ENCODE results near the gene ZDHHC24.

The ZDHHC24 gene

GRCh38 chr11:66569076-66569475 lies 23.2 kb upstream of the ZDHHC24 start:
- peak overlapping the region; percentile 5 for H2BK5ac ChIP-seq (ENCODE audit: low read length)
- peak overlapping the region; percentile 47 for H3K56ac ChIP-seq (ENCODE audit: low read length)
- H3K23ac ChIP-seq (ENCODE audit: low read length) = no peak overlapping the region
- no peaks in the 10 kb centered on the region for H3K36me3 ChIP-seq (ENCODE audit: control insufficient read depth, insufficient read depth, low read length)
- H3K9ac ChIP-seq (ENCODE audit: low read length) = no peak overlapping the region
- peaks cover 7% of the 10 kb centered on the region for H3K4me1 ChIP-seq (ENCODE audit: control insufficient read depth, low read depth, low read length)
- no peak overlapping the region for H2AK5ac ChIP-seq (ENCODE audit: low read length)
- H3K27me3 ChIP-seq (ENCODE audit: insufficient read depth, low read length, poor library complexity) = no peaks in the 10 kb centered on the region
- no peak overlapping the region for H3K4me3 ChIP-seq (ENCODE audit: low read length)
- no peaks in the 10 kb centered on the region for H3K79me1 ChIP-seq (ENCODE audit: low read length)
- no CpG with 5 or more reads among the region's 7 CpGs for WGBS (ENCODE audit: extremely low coverage, insufficient coverage, low lambda C conversion rate)
- H4K8ac ChIP-seq (ENCODE audit: low read depth, low read length) = no peak overlapping the region
- H4K5ac ChIP-seq (ENCODE audit: low read length) = no peak overlapping the region
- no peak for DNase-seq
- no peak overlapping the region for H2BK120ac ChIP-seq (ENCODE audit: low read depth, low read length)
- H3K27ac ChIP-seq (ENCODE audit: low read depth, low read length) = no peak overlapping the region
- H3K4ac ChIP-seq (ENCODE audit: low read depth, low read length) = no peak overlapping the region
- no peaks in the 10 kb centered on the region for H3K79me2 ChIP-seq (ENCODE audit: control insufficient read depth, insufficient read depth, low read length)
- no peak overlapping the region for H3K4me2 ChIP-seq (ENCODE audit: low read length)
- H2BK15ac ChIP-seq (replicated peaks; ENCODE audit: low read depth) = no peak overlapping the region
- no peak overlapping the region for H3K18ac ChIP-seq (ENCODE audit: low read length)

DNA sequence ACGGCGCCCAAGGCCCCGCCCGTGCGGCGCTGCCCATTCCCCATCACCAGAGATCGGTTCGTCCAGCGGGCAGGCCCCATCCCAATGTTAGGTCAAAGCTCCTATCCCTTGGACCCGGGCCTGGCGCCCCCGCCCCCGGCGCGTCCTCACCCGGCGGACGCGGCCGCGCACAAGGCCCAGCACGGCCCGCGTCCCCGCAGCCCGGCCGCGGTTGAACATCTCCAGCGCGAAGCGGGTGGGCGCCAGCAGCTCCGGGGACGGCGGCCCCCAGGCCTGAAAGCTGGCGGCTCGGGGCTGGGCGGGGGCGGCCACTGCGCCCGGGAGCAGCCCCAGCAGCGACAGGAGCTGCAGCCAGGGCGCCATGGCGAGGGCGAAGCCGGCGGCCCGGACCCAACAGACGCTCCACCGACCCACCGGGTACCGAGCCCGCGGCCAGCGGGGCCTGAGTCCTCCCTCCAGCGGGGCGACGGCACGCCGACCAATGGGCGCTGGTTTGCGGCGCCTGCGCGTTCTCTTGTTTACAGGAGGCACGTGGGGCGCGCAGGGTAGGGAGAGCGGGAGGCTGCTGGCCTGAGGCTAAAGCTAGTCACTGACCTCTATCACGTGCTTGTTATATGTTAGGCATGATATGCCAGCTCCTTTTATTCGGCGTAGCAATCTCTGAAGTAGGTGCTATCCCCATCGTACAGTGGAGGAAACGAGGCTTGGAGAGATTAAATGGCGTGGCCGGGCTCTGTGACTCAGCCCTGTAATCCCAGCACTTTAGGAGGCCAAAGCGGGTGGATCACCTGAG lies 22.5 kb upstream of the ZDHHC24 start, which contains the start of gene CTSF:
Gene CTSF (minus strand): TSS at position 483 of the 793 bp plus-strand sequence. CDS start 120 bp downstream, at position 363.
- Histone ChIP-seq H3K27me3 (ENCODE audit: insufficient read depth, low read length, poor library complexity) (no peaks in the 10 kb centered on the region), H3K36me3 (ENCODE audit: control insufficient read depth, insufficient read depth, low read length) (no peaks in the 10 kb centered on the region), H3K79me2 (ENCODE audit: control insufficient read depth, insufficient read depth, low read length) (no peaks in the 10 kb centered on the region), H3K4me2 (ENCODE audit: low read length) (no peak within 1 kb of the TSS), H3K79me1 (ENCODE audit: low read length) (no peaks in the 10 kb centered on the region), H3K4me3 (ENCODE audit: low read length) (no peak within 1 kb of the TSS), H3K4ac (ENCODE audit: low read depth, low read length) (no peak within 1 kb of the TSS), H3K27ac (ENCODE audit: low read depth, low read length) (no peak within 1 kb of the TSS), H2BK5ac (ENCODE audit: low read length) (peak within 1 kb of the TSS; percentile 5), H4K8ac (ENCODE audit: low read depth, low read length) (no peak within 1 kb of the TSS), H2BK15ac (replicated peaks; ENCODE audit: low read depth) (no peak within 1 kb of the TSS), H2AK5ac (ENCODE audit: low read length) (peak within 1 kb of the TSS; percentile 37), H3K4me1 (ENCODE audit: control insufficient read depth, low read depth, low read length) (peaks cover 7% of the 10 kb centered on the region), H3K56ac (ENCODE audit: low read length) (peak within 1 kb of the TSS; percentile 47), H3K9ac (ENCODE audit: low read length) (no peak within 1 kb of the TSS), H3K18ac (ENCODE audit: low read length) (no peak within 1 kb of the TSS), H3K23ac (ENCODE audit: low read length) (no peak within 1 kb of the TSS), H2BK120ac (ENCODE audit: low read depth, low read length) (no peak within 1 kb of the TSS), H4K5ac (ENCODE audit: low read length) (no peak within 1 kb of the TSS)
- no peak for DNase-seq
- WGBS (ENCODE audit: extremely low coverage, insufficient coverage, low lambda C conversion rate) = no CpG with 5 or more reads among the region's 77 CpGs

DNA sequence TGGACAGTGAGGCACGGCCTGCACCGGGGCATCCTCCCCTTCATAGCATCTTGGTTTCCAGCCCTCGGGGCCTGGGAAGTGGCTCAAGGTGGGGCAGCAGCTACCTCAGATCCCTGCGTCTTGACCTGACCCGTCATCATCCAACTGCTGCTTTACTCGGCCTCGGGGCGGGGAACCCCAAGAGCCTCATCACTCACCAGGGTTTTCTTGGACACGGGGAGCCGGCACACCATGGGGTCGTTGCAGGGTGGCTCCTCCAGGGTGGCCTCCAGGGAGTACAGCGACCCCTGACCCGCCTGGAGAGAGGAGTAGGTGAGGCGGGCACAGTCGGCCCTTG lies 21.9 kb upstream of the ZDHHC24 start:
- H3K23ac ChIP-seq (ENCODE audit: low read length) = no peak overlapping the region
- no peak overlapping the region for H4K8ac ChIP-seq (ENCODE audit: low read depth, low read length)
- H3K18ac ChIP-seq (ENCODE audit: low read length) = no peak overlapping the region
- no peak for DNase-seq
- H3K27ac ChIP-seq (ENCODE audit: low read depth, low read length) = no peak overlapping the region
- H3K79me1 ChIP-seq (ENCODE audit: low read length) = no peaks in the 10 kb centered on the region
- no peak overlapping the region for H2AK5ac ChIP-seq (ENCODE audit: low read length)
- no peak overlapping the region for H3K4ac ChIP-seq (ENCODE audit: low read depth, low read length)
- no peak overlapping the region for H2BK120ac ChIP-seq (ENCODE audit: low read depth, low read length)
- no peak overlapping the region for H3K4me3 ChIP-seq (ENCODE audit: low read length)
- H4K5ac ChIP-seq (ENCODE audit: low read length) = no peak overlapping the region
- H3K36me3 ChIP-seq (ENCODE audit: control insufficient read depth, insufficient read depth, low read length) = no peaks in the 10 kb centered on the region
- WGBS (ENCODE audit: extremely low coverage, insufficient coverage, low lambda C conversion rate) = no CpG with 5 or more reads among the region's 15 CpGs
- no peak overlapping the region for H3K9ac ChIP-seq (ENCODE audit: low read length)
- no peak overlapping the region for H2BK15ac ChIP-seq (replicated peaks; ENCODE audit: low read depth)
- H3K56ac ChIP-seq (ENCODE audit: low read length) = no peak overlapping the region
- H3K27me3 ChIP-seq (ENCODE audit: insufficient read depth, low read length, poor library complexity) = no peaks in the 10 kb centered on the region
- H3K4me2 ChIP-seq (ENCODE audit: low read length) = no peak overlapping the region
- H2BK5ac ChIP-seq (ENCODE audit: low read length) = no peak overlapping the region
- H3K79me2 ChIP-seq (ENCODE audit: control insufficient read depth, insufficient read depth, low read length) = no peaks in the 10 kb centered on the region
- peaks cover 7% of the 10 kb centered on the region for H3K4me1 ChIP-seq (ENCODE audit: control insufficient read depth, low read depth, low read length)

- DNase-seq = no peak
- H3K4me2 ChIP-seq (ENCODE audit: low read length) = no peak overlapping the region
- WGBS (ENCODE audit: extremely low coverage, insufficient coverage, low lambda C conversion rate) = no CpG with 5 or more reads among the region's 8 CpGs
- no peaks in the 10 kb centered on the region for H3K79me1 ChIP-seq (ENCODE audit: low read length)
- no peak overlapping the region for H3K27ac ChIP-seq (ENCODE audit: low read depth, low read length)
- H2BK15ac ChIP-seq (replicated peaks; ENCODE audit: low read depth) = no peak overlapping the region
- H3K23ac ChIP-seq (ENCODE audit: low read length) = no peak overlapping the region
- no peak overlapping the region for H2BK5ac ChIP-seq (ENCODE audit: low read length)
- H4K8ac ChIP-seq (ENCODE audit: low read depth, low read length) = no peak overlapping the region
- no peak overlapping the region for H2AK5ac ChIP-seq (ENCODE audit: low read length)
- no peaks in the 10 kb centered on the region for H3K36me3 ChIP-seq (ENCODE audit: control insufficient read depth, insufficient read depth, low read length)
- no peak overlapping the region for H4K5ac ChIP-seq (ENCODE audit: low read length)
- H3K4me3 ChIP-seq (ENCODE audit: low read length) = no peak overlapping the region
- no peak overlapping the region for H3K18ac ChIP-seq (ENCODE audit: low read length)
- no peak overlapping the region for H3K56ac ChIP-seq (ENCODE audit: low read length)
- H3K9ac ChIP-seq (ENCODE audit: low read length) = no peak overlapping the region
- H3K79me2 ChIP-seq (ENCODE audit: control insufficient read depth, insufficient read depth, low read length) = no peaks in the 10 kb centered on the region
- H3K4ac ChIP-seq (ENCODE audit: low read depth, low read length) = no peak overlapping the region
- no peak overlapping the region for H2BK120ac ChIP-seq (ENCODE audit: low read depth, low read length)
- peaks cover 7% of the 10 kb centered on the region for H3K4me1 ChIP-seq (ENCODE audit: control insufficient read depth, low read depth, low read length)
- no peaks in the 10 kb centered on the region for H3K27me3 ChIP-seq (ENCODE audit: insufficient read depth, low read length, poor library complexity)
These were observed 20.4 kb upstream of the ZDHHC24 start for GRCh38 chr11:66566221-66566620.

DNA sequence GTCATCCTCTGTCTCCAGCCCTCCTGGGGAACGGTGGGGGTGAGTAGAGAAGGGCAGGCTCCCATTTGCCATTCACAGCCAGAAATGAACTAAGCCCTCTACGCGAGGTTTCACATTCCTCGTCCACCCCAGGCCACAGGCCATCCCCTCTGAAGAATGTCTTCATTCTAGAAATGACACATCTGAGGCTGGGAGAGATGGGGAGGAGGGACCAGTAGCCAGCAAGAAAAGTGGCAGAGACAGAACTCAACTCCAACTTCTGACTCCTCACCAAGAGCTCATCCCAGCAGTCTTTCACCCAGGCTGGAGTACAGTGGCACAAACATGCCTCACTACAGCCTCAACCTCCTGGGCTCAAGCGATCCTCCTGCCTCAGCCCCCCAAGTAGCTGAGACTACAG lies 19.1 kb upstream of the ZDHHC24 start:
- H2AK5ac ChIP-seq (ENCODE audit: low read length) = no peak overlapping the region
- no peak for DNase-seq
- no peak overlapping the region for H3K56ac ChIP-seq (ENCODE audit: low read length)
- no CpG with 5 or more reads among the region's 5 CpGs for WGBS (ENCODE audit: extremely low coverage, insufficient coverage, low lambda C conversion rate)
- H3K27ac ChIP-seq (ENCODE audit: low read depth, low read length) = no peak overlapping the region
- H3K36me3 ChIP-seq (ENCODE audit: control insufficient read depth, insufficient read depth, low read length) = no peaks in the 10 kb centered on the region
- no peak overlapping the region for H4K5ac ChIP-seq (ENCODE audit: low read length)
- no peak overlapping the region for H3K4ac ChIP-seq (ENCODE audit: low read depth, low read length)
- H2BK120ac ChIP-seq (ENCODE audit: low read depth, low read length) = no peak overlapping the region
- no peaks in the 10 kb centered on the region for H3K79me2 ChIP-seq (ENCODE audit: control insufficient read depth, insufficient read depth, low read length)
- H2BK5ac ChIP-seq (ENCODE audit: low read length) = no peak overlapping the region
- H3K4me2 ChIP-seq (ENCODE audit: low read length) = no peak overlapping the region
- H3K18ac ChIP-seq (ENCODE audit: low read length) = no peak overlapping the region
- no peak overlapping the region for H3K4me3 ChIP-seq (ENCODE audit: low read length)
- H3K9ac ChIP-seq (ENCODE audit: low read length) = no peak overlapping the region
- H2BK15ac ChIP-seq (replicated peaks; ENCODE audit: low read depth) = no peak overlapping the region
- no peak overlapping the region for H4K8ac ChIP-seq (ENCODE audit: low read depth, low read length)
- no peak overlapping the region for H3K23ac ChIP-seq (ENCODE audit: low read length)
- no peaks in the 10 kb centered on the region for H3K4me1 ChIP-seq (ENCODE audit: control insufficient read depth, low read depth, low read length)
- H3K79me1 ChIP-seq (ENCODE audit: low read length) = no peaks in the 10 kb centered on the region
- H3K27me3 ChIP-seq (ENCODE audit: insufficient read depth, low read length, poor library complexity) = no peaks in the 10 kb centered on the region

DNA sequence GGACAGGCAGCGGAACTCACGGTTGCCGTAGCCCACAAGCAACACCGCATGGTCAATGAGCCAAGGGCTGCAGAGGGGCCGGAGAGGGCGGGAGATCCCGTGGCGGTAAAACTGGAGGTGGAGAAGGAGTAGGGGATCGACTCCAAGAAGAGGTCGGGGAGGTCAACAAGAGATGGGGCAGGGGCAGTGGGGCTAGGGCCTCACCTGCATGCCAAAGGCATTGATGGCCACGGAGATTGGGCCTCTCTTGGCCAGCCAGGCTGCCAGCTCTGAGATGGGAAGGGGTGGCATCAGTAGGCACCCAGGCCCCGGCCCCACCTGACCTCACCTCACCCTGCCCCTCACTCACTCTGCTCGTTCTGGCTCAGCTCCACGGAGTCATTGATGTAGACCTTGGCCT lies 18.7 kb upstream of the ZDHHC24 start:
- H2BK5ac ChIP-seq (ENCODE audit: low read length) = no peak overlapping the region
- H3K4ac ChIP-seq (ENCODE audit: low read depth, low read length) = no peak overlapping the region
- no peak overlapping the region for H2AK5ac ChIP-seq (ENCODE audit: low read length)
- H3K4me2 ChIP-seq (ENCODE audit: low read length) = no peak overlapping the region
- H2BK120ac ChIP-seq (ENCODE audit: low read depth, low read length) = no peak overlapping the region
- H3K27me3 ChIP-seq (ENCODE audit: insufficient read depth, low read length, poor library complexity) = no peaks in the 10 kb centered on the region
- no peak overlapping the region for H3K4me3 ChIP-seq (ENCODE audit: low read length)
- no peaks in the 10 kb centered on the region for H3K79me2 ChIP-seq (ENCODE audit: control insufficient read depth, insufficient read depth, low read length)
- no peak overlapping the region for H3K9ac ChIP-seq (ENCODE audit: low read length)
- H4K5ac ChIP-seq (ENCODE audit: low read length) = no peak overlapping the region
- H3K18ac ChIP-seq (ENCODE audit: low read length) = no peak overlapping the region
- no peak for DNase-seq
- H3K4me1 ChIP-seq (ENCODE audit: control insufficient read depth, low read depth, low read length) = no peaks in the 10 kb centered on the region
- no peak overlapping the region for H4K8ac ChIP-seq (ENCODE audit: low read depth, low read length)
- H3K23ac ChIP-seq (ENCODE audit: low read length) = no peak overlapping the region
- no peak overlapping the region for H3K56ac ChIP-seq (ENCODE audit: low read length)
- H3K36me3 ChIP-seq (ENCODE audit: control insufficient read depth, insufficient read depth, low read length) = no peaks in the 10 kb centered on the region
- H3K79me1 ChIP-seq (ENCODE audit: low read length) = no peaks in the 10 kb centered on the region
- no peak overlapping the region for H2BK15ac ChIP-seq (replicated peaks; ENCODE audit: low read depth)
- no peak overlapping the region for H3K27ac ChIP-seq (ENCODE audit: low read depth, low read length)
- WGBS (ENCODE audit: extremely low coverage, insufficient coverage, low lambda C conversion rate) = no CpG with 5 or more reads among the region's 14 CpGs
